ENCODE data around the gene TMEM98.

DNA sequence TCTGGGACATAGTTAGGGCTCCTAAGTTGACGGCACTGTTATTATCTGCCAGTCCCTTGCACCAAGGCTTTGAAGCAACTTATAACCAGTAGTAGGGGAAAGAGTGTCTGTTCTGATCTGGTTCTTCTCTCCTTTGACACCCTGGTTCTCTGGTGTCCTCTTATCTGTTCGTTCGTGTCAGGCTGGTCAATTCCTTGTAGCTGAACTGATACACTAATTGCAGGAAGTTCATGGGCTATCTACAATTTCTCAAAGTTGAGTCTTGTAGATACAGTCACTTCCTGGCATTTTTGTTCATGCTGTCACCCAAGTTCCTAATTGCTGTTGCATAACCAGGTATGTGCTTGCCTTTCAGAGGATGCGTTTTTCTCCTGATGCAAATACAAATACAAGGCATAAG is 33.7 kb upstream of the TMEM98 start:
- TF ChIP-seq, protein P1, sequence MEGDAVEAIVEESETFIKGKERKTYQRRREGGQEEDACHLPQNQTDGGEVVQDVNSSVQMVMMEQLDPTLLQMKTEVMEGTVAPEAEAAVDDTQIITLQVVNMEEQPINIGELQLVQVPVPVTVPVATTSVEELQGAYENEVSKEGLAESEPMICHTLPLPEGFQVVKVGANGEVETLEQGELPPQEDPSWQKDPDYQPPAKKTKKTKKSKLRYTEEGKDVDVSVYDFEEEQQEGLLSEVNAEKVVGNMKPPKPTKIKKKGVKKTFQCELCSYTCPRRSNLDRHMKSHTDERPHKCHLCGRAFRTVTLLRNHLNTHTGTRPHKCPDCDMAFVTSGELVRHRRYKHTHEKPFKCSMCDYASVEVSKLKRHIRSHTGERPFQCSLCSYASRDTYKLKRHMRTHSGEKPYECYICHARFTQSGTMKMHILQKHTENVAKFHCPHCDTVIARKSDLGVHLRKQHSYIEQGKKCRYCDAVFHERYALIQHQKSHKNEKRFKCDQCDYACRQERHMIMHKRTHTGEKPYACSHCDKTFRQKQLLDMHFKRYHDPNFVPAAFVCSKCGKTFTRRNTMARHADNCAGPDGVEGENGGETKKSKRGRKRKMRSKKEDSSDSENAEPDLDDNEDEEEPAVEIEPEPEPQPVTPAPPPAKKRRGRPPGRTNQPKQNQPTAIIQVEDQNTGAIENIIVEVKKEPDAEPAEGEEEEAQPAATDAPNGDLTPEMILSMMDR (IDR thresholded peaks at IDR 0.05; ENCODE audit: low read length): no peak
- no peak for TF ChIP-seq EZH2phosphoT487 (IDR thresholded peaks at IDR 0.05; ENCODE audit: low read length)
